HG02678 (cell line): ENCODE data around the gene EML4.

Experiments used
- ATAC-seq: cut with Tn5 transposase; IDR thresholded peaks from one replicate; pipeline ENCODE4 v1.9.1; 2021; ENCODE audit warnings: mild to moderate bottlenecking, moderate library complexity; ENCODE audit not compliant: unreplicated experiment

EML4 gene

GRCh38 chr2:42296226-42296625 is 127.1 kb downstream of the EML4 start:
- peak; percentile 66 for ATAC-seq

GRCh38 chr2:42297322-42297936 is 128.3 kb downstream of the EML4 start:
- ATAC-seq: no peak

GRCh38 chr2:42298132-42298531 is 129.0 kb downstream of the EML4 start:
- ATAC-seq: no peak

GRCh38 chr2:42298996-42299754 is 130.0 kb downstream of the EML4 start:
- no peak for ATAC-seq

- ATAC-seq: no peak
These were observed 131.4 kb downstream of the EML4 start for GRCh38 chr2:42300527-42300926.

GRCh38 chr2:42303252-42303651 is 134.1 kb downstream of the EML4 start:
- no peak for ATAC-seq

GRCh38 chr2:42304059-42304713 is 135.0 kb downstream of the EML4 start:
- ATAC-seq: no peak

- no peak for ATAC-seq
These were observed 138.0 kb downstream of the EML4 start for GRCh38 chr2:42307180-42307579.

GRCh38 chr2:42309366-42309765 is 140.2 kb downstream of the EML4 start:
- ATAC-seq: peak; percentile 52

GRCh38 chr2:42310007-42310515 is 140.9 kb downstream of the EML4 start:
- ATAC-seq: no peak

GRCh38 chr2:42312106-42312505 is 143.0 kb downstream of the EML4 start:
- ATAC-seq: no peak

GRCh38 chr2:42314892-42315468 is 145.8 kb downstream of the EML4 start:
- ATAC-seq: no peak

GRCh38 chr2:42315844-42316470 is 146.8 kb downstream of the EML4 start:
- ATAC-seq: no peak

- ATAC-seq: no peak
These were observed 147.8 kb downstream of the EML4 start for GRCh38 chr2:42316910-42317309.

- no peak for ATAC-seq
These were observed 148.3 kb downstream of the EML4 start for GRCh38 chr2:42317486-42317885.

GRCh38 chr2:42317945-42318344 is 148.8 kb downstream of the EML4 start:
- ATAC-seq: no peak

- ATAC-seq: no peak
These were observed 150.1 kb downstream of the EML4 start for GRCh38 chr2:42319265-42319664.

GRCh38 chr2:42321452-42322064 is 152.4 kb downstream of the EML4 start:
- no peak for ATAC-seq

- no peak for ATAC-seq
These were observed 155.1 kb downstream of the EML4 start for GRCh38 chr2:42324244-42324643.

- no peak for ATAC-seq
These were observed 155.8 kb downstream of the EML4 start for GRCh38 chr2:42324949-42325348.

GRCh38 chr2:42325609-42326008 is 156.5 kb downstream of the EML4 start:
- no peak for ATAC-seq
